ENCODE measurements around the gene RRAGB. TPM values are rescaled to one million over a fixed set of nuclear protein-coding genes. Genes with fewer than 3 reads are reported as not detected.

The RRAGB gene
- 10.6 to 14.8 TPM (median 13.3 TPM) in 5 replicates for total RNA-seq (2022; extraction: Qiagen RNA extraction)

GRCh38 chrX:55717521-55718497 is at the start of gene RRAGB:
TSS of gene RRAGB (plus strand) at chrX:55717749. CDS start at chrX:55718328, 579 bp downstream.

Other genes with a start within 250 kb of the RRAGB start
- gene USP51, start 227.9 kb upstream of the RRAGB start, total RNA-seq (2022; extraction: Qiagen RNA extraction): 0.35 to 0.66 TPM (median 0.37 TPM) in 5 replicates
- gene FOXR2, start 94.3 kb upstream of the RRAGB start, total RNA-seq (2022; extraction: Qiagen RNA extraction): not detected in 5 replicates